Upper lobe of left lung (tissue), 6 donors: ENCODE results near the gene SNTG2. TPM values are rescaled to one million over a fixed set of nuclear protein-coding genes. Genes with fewer than 3 reads are reported as not detected.

ENCODE experiments used
- ATAC-seq, 2 donors: fragments of 200-7000 bp; cut with Tn5 transposase; one replicate each; pipeline ENCODE4 v1.9.1; 2022; ENCODE audit warnings: mild to moderate bottlenecking in 2 of 2, moderate library complexity in 2 of 2; ENCODE audit not compliant: low FRiP score in 2 of 2
- DNase-seq, 2 donors: peaks; one replicate each; pipeline ENCODE4 v3.0.0-alpha.2; 2019 to 2020
- H3K27ac ChIP-seq, 4 donors: fragments of 200-600 bp; sonication (generic); one replicate each; pipeline ENCODE4 v1.5.1; 2016 to 2019
- H3K27me3 ChIP-seq, 4 donors: fragments of 200-600 bp; sonication (generic); one replicate each; pipeline ENCODE4 v1.5.1; 2017 to 2019
- H3K36me3 ChIP-seq, 4 donors: fragments of 200-600 bp; sonication (generic); one replicate each; pipeline ENCODE4 v1.5.1; 2016 to 2019
- H3K4me1 ChIP-seq, 4 donors: fragments of 200-600 bp; sonication (generic); one replicate each; pipeline ENCODE4 v1.5.1; 2018 to 2019
- H3K4me3 ChIP-seq, 4 donors: fragments of 200-600 bp; sonication (generic); one replicate each; pipeline ENCODE4 v1.5.1; 2017 to 2019; ENCODE audit warnings: mild to moderate bottlenecking in 2 of 4, moderate library complexity in 1 of 4
- H3K9me3 ChIP-seq, 4 donors: fragments of 200-600 bp; sonication (generic); one replicate each; pipeline ENCODE4 v1.5.1; 2018 to 2019
- CTCF ChIP-seq, 6 experiments: fragments of 450-650 bp in 4 of 6; fragments of 200-600 bp in 2 of 6; sonication (generic) in 2 of 6; IDR thresholded peaks; one replicate each; pipeline ENCODE4 v1.5.1; 2016 to 2019; ENCODE audit warnings: antibody characterized with exemption in 6 of 6
- EP300 ChIP-seq, 4 donors: sonication (generic); formaldehyde crosslinking; IDR thresholded peaks; one replicate each; pipeline ENCODE4 v1.5.1; 2017; ENCODE audit warnings: antibody characterized with exemption in 4 of 4, control low read depth in 2 of 4
- POLR2A ChIP-seq, 4 donors: fragments of 450-650 bp; IDR thresholded peaks; one replicate each; pipeline ENCODE4 v1.5.1; 2016 to 2017; ENCODE audit warnings: antibody characterized with exemption in 4 of 4, mild to moderate bottlenecking in 2 of 4
- POLR2AphosphoS5 ChIP-seq, 2 donors: sonication (generic); formaldehyde crosslinking; IDR thresholded peaks; one replicate each; pipeline ENCODE4 v1.5.1; 2017; ENCODE audit warnings: antibody characterized with exemption in 2 of 2
- whole genome bisulfite sequencing, 2 donors: methylation state at CpG; one replicate each; pipeline ENCODE4 v1.1.5; 2017 to 2018; 5-methylcytosine and 5-hydroxymethylcytosine counted together
- total RNA-seq, 6 donors: library from RNA; depleted of rRNA in 4 of 6; stranded (reverse); fragments of >200 nt in 4 of 6; gene quantifications; one replicate each; pipeline versions ENCODE4 v1.1.0 to v1.2.1, GENCODE V29; 2016 to 2021
- donor health status: DM: no; HTN: no; CAD: no; lungs with moderate emphysema.
- donor health status: DM: no; HTN: yes; CAD: no; lungs with severe emphysema.

Gene SNTG2
- total RNA-seq, 6 donors from 2014 or later, result 1.1 to 13.6 (median 3.0) TPM

GRCh38 chr2:1020206-1020605 is 69.6 kb downstream of the SNTG2 start:
- Histone ChIP-seq H3K9me3 (no peaks in the 10 kb centered on the region), H3K27me3 (no peaks in the 10 kb centered on the region), H3K36me3 (no peaks in the 10 kb centered on the region), H3K4me1 (no peaks in the 10 kb centered on the region), H3K4me3 (no peak overlapping the region), H3K27ac (no peak overlapping the region)
- DNase-seq (no peak), ATAC-seq (no peak)
- WGBS, 2 donors, result 71 to 74% methylated on average over 3 of the region's 3 CpGs
- no peak for TF ChIP-seq EP300 (IDR thresholded peaks at IDR 0.05)
- no peak for TF ChIP-seq CTCF (IDR thresholded peaks at IDR 0.05)
- no peak for TF ChIP-seq POLR2A (IDR thresholded peaks at IDR 0.05)
- no peak for TF ChIP-seq POLR2AphosphoS5 (IDR thresholded peaks at IDR 0.05)

GRCh38 chr2:1022178-1022577 is 71.5 kb downstream of the SNTG2 start:
- Histone ChIP-seq H3K4me3 (no peak overlapping the region), H3K36me3 (no peaks in the 10 kb centered on the region), H3K27me3 (no peaks in the 10 kb centered on the region), H3K9me3 (no peaks in the 10 kb centered on the region), H3K4me1 (no peaks in the 10 kb centered on the region), H3K27ac (no peak overlapping the region)
- no peak for ATAC-seq
- WGBS, 2 donors, result 96% methylated on average over 17 of the region's 17 CpGs
- TF ChIP-seq POLR2AphosphoS5 (IDR thresholded peaks at IDR 0.05), result no peak
- no peak for TF ChIP-seq EP300 (IDR thresholded peaks at IDR 0.05)
- no peak for TF ChIP-seq CTCF (IDR thresholded peaks at IDR 0.05)
- no peak for TF ChIP-seq POLR2A (IDR thresholded peaks at IDR 0.05)
- DNase-seq, result no peak

GRCh38 chr2:1024981-1025380 is 74.3 kb downstream of the SNTG2 start:
- Histone ChIP-seq H3K9me3 (no peaks in the 10 kb centered on the region), H3K36me3 (no peaks in the 10 kb centered on the region), H3K4me3 (no peak overlapping the region), H3K27me3 (no peaks in the 10 kb centered on the region), H3K27ac (no peak overlapping the region), H3K4me1 (no peaks in the 10 kb centered on the region)
- WGBS, 2 donors, result 48 to 87% methylated on average over 4 of the region's 4 CpGs
- ATAC-seq (no peak), DNase-seq (no peak)
- TF ChIP-seq CTCF (IDR thresholded peaks at IDR 0.05) (no peak), EP300 (IDR thresholded peaks at IDR 0.05) (no peak), POLR2AphosphoS5 (IDR thresholded peaks at IDR 0.05) (no peak), POLR2A (IDR thresholded peaks at IDR 0.05) (no peak)

- Histone ChIP-seq H3K27me3 (no peaks in the 10 kb centered on the region), H3K9me3 (no peaks in the 10 kb centered on the region), H3K27ac (no peak overlapping the region), H3K4me3 (no peak overlapping the region), H3K4me1 (no peaks in the 10 kb centered on the region), H3K36me3 (no peaks in the 10 kb centered on the region)
- 59 to 80% methylated on average over 4 of the region's 4 CpGs for WGBS, 2 donors
- TF ChIP-seq POLR2A (IDR thresholded peaks at IDR 0.05) (no peak), EP300 (IDR thresholded peaks at IDR 0.05) (no peak), CTCF (IDR thresholded peaks at IDR 0.05) (no peak), POLR2AphosphoS5 (IDR thresholded peaks at IDR 0.05) (no peak)
- ATAC-seq (no peak), DNase-seq (no peak)
Measured at GRCh38 chr2:1026141-1026540, 75.5 kb downstream of the SNTG2 start.

- WGBS, 2 donors, result 88 to 91% methylated on average over 8 of the region's 8 CpGs
- TF ChIP-seq EP300 (IDR thresholded peaks at IDR 0.05), result no peak
- no peak for TF ChIP-seq POLR2AphosphoS5 (IDR thresholded peaks at IDR 0.05)
- TF ChIP-seq CTCF (IDR thresholded peaks at IDR 0.05), result no peak
- TF ChIP-seq POLR2A (IDR thresholded peaks at IDR 0.05), result no peak
- Histone ChIP-seq H3K4me1 (no peaks in the 10 kb centered on the region), H3K36me3 (no peaks in the 10 kb centered on the region), H3K27ac (no peak overlapping the region), H3K9me3 (no peaks in the 10 kb centered on the region), H3K4me3 (no peak overlapping the region), H3K27me3 (no peaks in the 10 kb centered on the region)
- DNase-seq (no peak), ATAC-seq (no peak)
Measured at GRCh38 chr2:1028831-1029230, 78.2 kb downstream of the SNTG2 start.
